B cell (primary cell): ENCODE results near the gene NTRK3.

Experiments used
- EZH2 ChIP-seq: IDR thresholded peaks from 2 replicates; pipeline ENCODE4 v1.6.1; 2012; ENCODE audit warnings: borderline replicate concordance, low read depth, mild to moderate bottlenecking, moderate library complexity, low read length; ENCODE audit not compliant: insufficient read depth, poor library complexity, severe bottlenecking
- TF ChIP-seq, protein P1 (sequence below): fragments of 200-600 bp; IDR thresholded peaks from one replicate; pipeline ENCODE4 v1.8.0; 2022; ENCODE audit warnings: antibody characterized with exemption, mild to moderate bottlenecking

DNA sequence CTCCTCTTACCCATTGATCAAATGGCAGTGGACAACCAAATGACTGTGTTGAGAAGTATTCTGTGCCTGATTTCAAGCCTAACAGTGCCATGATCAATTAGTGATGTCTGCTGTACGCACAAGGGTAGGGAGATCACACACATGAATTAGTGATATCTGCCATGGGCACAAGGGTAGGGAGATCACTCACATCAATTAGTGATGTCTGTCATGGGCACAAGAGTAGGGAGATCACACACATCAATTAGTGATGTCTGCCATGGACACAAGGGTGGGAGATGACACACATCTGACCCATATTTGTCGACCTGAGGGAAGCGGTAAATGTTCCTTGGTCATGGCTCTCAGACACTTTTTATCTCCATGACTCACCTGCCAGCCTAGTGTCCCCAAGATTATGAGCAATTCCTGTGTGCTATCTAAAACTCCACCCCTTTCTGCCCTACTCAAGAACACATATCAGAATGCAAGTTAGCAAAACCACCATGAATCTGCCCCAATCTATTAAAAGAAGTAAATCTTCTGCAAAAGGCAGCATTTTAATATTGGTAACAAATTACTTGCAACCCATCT is 165.0 kb downstream of the NTRK3 start:
- TF ChIP-seq, protein P1, sequence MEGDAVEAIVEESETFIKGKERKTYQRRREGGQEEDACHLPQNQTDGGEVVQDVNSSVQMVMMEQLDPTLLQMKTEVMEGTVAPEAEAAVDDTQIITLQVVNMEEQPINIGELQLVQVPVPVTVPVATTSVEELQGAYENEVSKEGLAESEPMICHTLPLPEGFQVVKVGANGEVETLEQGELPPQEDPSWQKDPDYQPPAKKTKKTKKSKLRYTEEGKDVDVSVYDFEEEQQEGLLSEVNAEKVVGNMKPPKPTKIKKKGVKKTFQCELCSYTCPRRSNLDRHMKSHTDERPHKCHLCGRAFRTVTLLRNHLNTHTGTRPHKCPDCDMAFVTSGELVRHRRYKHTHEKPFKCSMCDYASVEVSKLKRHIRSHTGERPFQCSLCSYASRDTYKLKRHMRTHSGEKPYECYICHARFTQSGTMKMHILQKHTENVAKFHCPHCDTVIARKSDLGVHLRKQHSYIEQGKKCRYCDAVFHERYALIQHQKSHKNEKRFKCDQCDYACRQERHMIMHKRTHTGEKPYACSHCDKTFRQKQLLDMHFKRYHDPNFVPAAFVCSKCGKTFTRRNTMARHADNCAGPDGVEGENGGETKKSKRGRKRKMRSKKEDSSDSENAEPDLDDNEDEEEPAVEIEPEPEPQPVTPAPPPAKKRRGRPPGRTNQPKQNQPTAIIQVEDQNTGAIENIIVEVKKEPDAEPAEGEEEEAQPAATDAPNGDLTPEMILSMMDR, result no peak
- TF ChIP-seq EZH2, result no peak
